PC-3 (cell line): ENCODE measurements around the gene AMMECR1L. TPM values are rescaled to one million over a fixed set of nuclear protein-coding genes. Genes with fewer than 3 reads are reported as not detected.
"Not testable (repeated sequence)": the region's sequence is repeated elsewhere in the genome, so short reads cannot be mapped to it uniquely, and the experiment has no call there.

ENCODE experiments used
- ATAC-seq: fragments of 200-7000 bp; cut with Tn5 transposase; 2 replicates; pipeline ENCODE4 v1.9.1; 2020; ENCODE audit warnings: mild to moderate bottlenecking, moderate library complexity
- Bru-seq: library from RNA; stranded (reverse); fragments of 400-500 nt; gene quantifications from one replicate; lab custom pipeline; 2021; lab: Mats Ljungman, UMichigan
- BruChase-seq, 2 experiments: library from RNA; stranded (reverse); fragments of 400-500 nt; gene quantifications; one replicate each; lab custom pipeline; 2021; lab: Mats Ljungman, UMichigan
- BruUV-seq: library from RNA; stranded (reverse); fragments of 400-500 nt; replicated peaks from 2 replicates; lab custom pipeline; 2021; lab: Mats Ljungman, UMichigan
- CTCF ChIA-PET: fragments of 300-600 bp; sonication (Branson Sonifier 250); formaldehyde crosslinking; loops from one replicate; lab custom pipeline; 2022; ENCODE audit warnings: antibody characterized with exemption; lab: Charles Lee
- POLR2A ChIA-PET: fragments of 300-600 bp; sonication (Branson Sonifier 250); formaldehyde crosslinking; loops from one replicate; lab custom pipeline; 2022; ENCODE audit warnings: antibody characterized with exemption; ENCODE audit not compliant: unreplicated experiment; lab: Charles Lee
- DNase-seq: peaks from one replicate; pipeline ENCODE4 v3.0.0-alpha.2; 2015
- H2AFZ ChIP-seq: fragments of 300-600 bp; sonication (generic); 2 replicates; pipeline ENCODE4 v1.6.0; 2016; ENCODE audit warnings: antibody characterized with exemption, low read length
- H3F3A ChIP-seq: fragments of 300-600 bp; sonication (generic); one replicate; pipeline ENCODE4 v1.6.0; 2017; ENCODE audit warnings: antibody characterized with exemption, low read length, control low read depth, mild to moderate bottlenecking; ENCODE audit not compliant: unreplicated experiment
- H3K27ac ChIP-seq: fragments of 300-600 bp; sonication (generic); 2 replicates; pipeline ENCODE4 v1.5.1; 2016; ENCODE audit warnings: mild to moderate bottlenecking, low read length
- H3K27me3 ChIP-seq: fragments of 300-600 bp; sonication (generic); 2 replicates; pipeline ENCODE4 v1.6.1; 2016; ENCODE audit warnings: low read length, mixed read lengths
- H3K36me3 ChIP-seq: fragments of 300-600 bp; sonication (generic); 2 replicates; pipeline ENCODE4 v1.6.1; 2016; ENCODE audit warnings: low read depth, mixed run types, low read length, mixed read lengths
- H3K4me1 ChIP-seq: fragments of 300-600 bp; sonication (generic); 2 replicates; pipeline ENCODE4 v1.5.1; 2016; ENCODE audit warnings: low read length; ENCODE audit not compliant: insufficient read depth
- H3K4me2 ChIP-seq: fragments of 300-600 bp; sonication (generic); 2 replicates; pipeline ENCODE4 v1.6.0; 2016; ENCODE audit warnings: low read length
- H3K4me3 ChIP-seq: fragments of 300-600 bp; sonication (generic); 2 replicates; pipeline ENCODE4 v1.5.1; 2016; ENCODE audit warnings: mild to moderate bottlenecking, low read length, mixed read lengths
- H3K79me2 ChIP-seq: fragments of 300-600 bp; sonication (generic); 2 replicates; pipeline ENCODE4 v1.6.1; 2017; ENCODE audit warnings: low read length, mixed read lengths
- H3K9ac ChIP-seq: fragments of 300-600 bp; sonication (generic); 2 replicates; pipeline ENCODE4 v1.6.0; 2016; ENCODE audit warnings: mild to moderate bottlenecking, low read length
- H3K9me2 ChIP-seq: fragments of 300-600 bp; sonication (generic); replicated peaks from 2 replicates; pipeline ENCODE4 v1.6.1; 2016; ENCODE audit warnings: mixed run types, low read length, mixed read lengths
- H3K9me3 ChIP-seq: fragments of 300-600 bp; sonication (generic); 2 replicates; pipeline ENCODE4 v1.6.1; 2016; ENCODE audit warnings: low read length, mixed read lengths
- H4K20me1 ChIP-seq: fragments of 300-600 bp; sonication (generic); 2 replicates; pipeline ENCODE4 v1.6.1; 2016; ENCODE audit warnings: low read length, mixed read lengths
- EZH2 ChIP-seq: fragments of 300-600 bp; sonication (generic); IDR thresholded peaks from one replicate; pipeline ENCODE4 v1.6.1; 2017; ENCODE audit warnings: antibody characterized with exemption, mild to moderate bottlenecking, low read length; ENCODE audit not compliant: unreplicated experiment
- EZH2phosphoT487 ChIP-seq: fragments of 300-600 bp; sonication (generic); IDR thresholded peaks from 2 replicates; pipeline ENCODE4 v1.6.1; 2018; ENCODE audit warnings: mild to moderate bottlenecking, antibody characterized with exemption, low read length, borderline replicate concordance
- intact Hi-C: fragments of 100-400 bp; cut with micrococcal nuclease; formaldehyde crosslinking; loops from 2 replicates; pipeline ENCODE4 v1.9.0; 2023
- long read RNA-seq: library from polyadenylated mRNA; unstranded; transcript quantifications from one replicate; pipeline ENCODE4 v2.0.0, GENCODE V29; 2021; ENCODE audit not compliant: unreplicated experiment
- total RNA-seq: library from RNA; depleted of rRNA; stranded (reverse); fragments of >200 nt; gene quantifications from 2 replicates; pipeline ENCODE4 v1.2.3, GENCODE V29; 2014; rRNA removed
- TF ChIP-seq, protein P1 (sequence below): fragments of 300-600 bp; sonication (generic); conservative IDR thresholded peaks from 2 replicates; pipeline ENCODE4 v1.5.1; 2017; ENCODE audit warnings: antibody characterized with exemption, low read depth, mild to moderate bottlenecking, low read length

The AMMECR1L gene
- total RNA-seq (10.9 and 14.6 TPM in 2 replicates), Bru-seq, nascent RNA (percentile 83 among the genes with signal in this experiment), BruChase-seq, experiment 1, labeled RNA remaining after a 6-hour chase (percentile 93 among the genes with signal in this experiment), BruChase-seq, experiment 2, labeled RNA remaining after a 2-hour chase (percentile 92 among the genes with signal in this experiment)
- long read RNA-seq, full-length matches to known transcripts: 16 of 57 reads
- long read RNA-seq, partial matches to known transcripts: 27 of 57 reads
- long read RNA-seq, other reads (novel, unspliced or antisense): 14 of 57 reads

DNA sequence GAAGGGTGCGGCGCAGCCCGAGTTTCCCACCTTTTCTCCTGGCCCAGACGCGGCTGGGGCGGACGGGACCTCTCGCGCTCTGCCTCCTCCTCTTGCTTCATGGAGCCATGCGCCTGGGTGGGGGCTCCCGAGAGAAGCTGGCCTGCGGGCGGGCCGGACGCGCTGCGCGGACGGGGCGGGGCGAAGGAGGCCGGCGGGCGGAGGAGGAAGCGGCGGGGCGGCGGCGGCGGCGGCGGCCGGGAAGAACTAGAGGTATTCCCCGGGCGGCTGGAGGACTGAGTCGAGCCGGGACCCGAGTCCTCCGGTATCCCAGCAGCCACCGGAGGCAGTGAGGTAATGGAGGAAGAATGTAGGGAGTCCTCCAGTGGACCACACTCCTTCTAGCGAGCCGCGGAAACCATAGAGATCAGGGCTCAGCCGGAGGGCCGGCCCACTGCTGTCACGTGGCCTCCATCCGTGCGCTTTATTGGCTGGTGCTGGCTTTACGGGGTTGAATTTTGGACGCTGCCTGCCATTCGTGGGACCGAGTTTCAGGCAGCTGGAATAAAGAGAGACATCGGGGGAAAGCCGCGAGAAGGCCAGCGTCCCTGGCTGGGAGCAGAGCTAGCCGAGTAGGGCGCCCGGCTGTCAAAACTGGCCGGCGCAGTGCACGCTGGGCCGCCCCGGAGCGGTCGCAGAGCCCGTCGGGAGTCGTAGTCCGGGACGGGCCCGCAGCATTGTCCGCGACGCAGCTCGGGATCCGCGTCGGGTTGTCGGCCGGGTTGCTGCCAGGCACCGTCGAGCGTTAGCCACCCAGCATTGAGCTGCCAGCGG lies at the start of gene AMMECR1L:
Gene AMMECR1L (minus strand): TSS at position 177 of the 813 bp plus-strand sequence. CDS start 11,722 bp downstream, outside the sequence.
- Histone ChIP-seq H4K20me1 (peaks cover 20% of the 10 kb centered on the region; the same call in 1 of the 2 replicates), H3K79me2 (peaks cover 53% of the 10 kb centered on the region), H3K4me2 (peak within 1 kb of the TSS; percentile 89), H2AFZ (peak within 1 kb of the TSS; percentile 54; the same call in 1 of the 2 replicates), H3K4me3 (peak within 1 kb of the TSS; percentile 77), H3K36me3 (peaks cover 22% of the 10 kb centered on the region; the same call in 1 of the 2 replicates), H3K9ac (peak within 1 kb of the TSS; percentile 73), H3K4me1 (peaks cover 31% of the 10 kb centered on the region), H3K27ac (peak within 1 kb of the TSS; percentile 57)
- POLR2A ChIA-PET, H3K27me3 ChIP-seq, CTCF ChIA-PET, H3K9me3 ChIP-seq, H3K9me2 ChIP-seq, BruUV-seq, H3F3A ChIP-seq: not testable (repeated sequence)
- intact Hi-C loops: loop anchor here (10.0 kb wide), 2 partner anchors 139 to 209 kb away; partner anchors contain the start of genes SAP130 and UGGT1
- DNase-seq: peak; percentile 59
- ATAC-seq: peak; percentile 89

DNA sequence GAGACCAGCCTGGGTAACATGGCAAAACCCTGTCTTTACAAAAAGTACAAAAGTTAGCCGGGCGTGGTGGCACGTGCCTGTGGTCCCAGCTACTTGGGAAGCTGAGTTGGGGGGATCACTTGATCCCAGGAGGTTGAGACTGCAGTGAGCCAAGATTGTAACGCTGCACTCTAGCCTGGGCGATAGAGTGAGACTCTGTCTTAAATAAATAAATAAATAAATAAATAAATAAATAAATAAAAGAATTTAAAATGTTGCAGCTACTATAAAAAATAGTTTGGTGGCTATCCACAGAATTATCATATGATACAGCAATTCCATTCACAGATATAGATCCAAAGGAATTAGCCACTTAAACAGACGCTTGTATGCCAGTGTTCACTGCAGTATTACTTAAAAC lies 49.6 kb upstream of the AMMECR1L start:
- Histone ChIP-seq H3K79me2 (no peaks in the 10 kb centered on the region), H3K4me2 (no peak overlapping the region), H3K4me1 (peaks cover 9% of the 10 kb centered on the region), H2AFZ (no peak overlapping the region), H3F3A (peaks cover 4% of the 10 kb centered on the region), H3K27ac (no peak overlapping the region), H3K9me3 (no peaks in the 10 kb centered on the region), H3K9ac (no peak overlapping the region), H3K4me3 (no peak overlapping the region), H4K20me1 (no peaks in the 10 kb centered on the region), H3K27me3 (no peaks in the 10 kb centered on the region), H3K36me3 (no peaks in the 10 kb centered on the region), H3K9me2 (no peaks in the 10 kb centered on the region)
- DNase-seq (no peak), ATAC-seq (no peak)
- POLR2A ChIA-PET: no interaction called here
- CTCF ChIA-PET: no interaction called here
- BruUV-seq: no TSS peak
- TF ChIP-seq EZH2: no peak
- TF ChIP-seq EZH2phosphoT487: no peak
- TF ChIP-seq, protein P1, sequence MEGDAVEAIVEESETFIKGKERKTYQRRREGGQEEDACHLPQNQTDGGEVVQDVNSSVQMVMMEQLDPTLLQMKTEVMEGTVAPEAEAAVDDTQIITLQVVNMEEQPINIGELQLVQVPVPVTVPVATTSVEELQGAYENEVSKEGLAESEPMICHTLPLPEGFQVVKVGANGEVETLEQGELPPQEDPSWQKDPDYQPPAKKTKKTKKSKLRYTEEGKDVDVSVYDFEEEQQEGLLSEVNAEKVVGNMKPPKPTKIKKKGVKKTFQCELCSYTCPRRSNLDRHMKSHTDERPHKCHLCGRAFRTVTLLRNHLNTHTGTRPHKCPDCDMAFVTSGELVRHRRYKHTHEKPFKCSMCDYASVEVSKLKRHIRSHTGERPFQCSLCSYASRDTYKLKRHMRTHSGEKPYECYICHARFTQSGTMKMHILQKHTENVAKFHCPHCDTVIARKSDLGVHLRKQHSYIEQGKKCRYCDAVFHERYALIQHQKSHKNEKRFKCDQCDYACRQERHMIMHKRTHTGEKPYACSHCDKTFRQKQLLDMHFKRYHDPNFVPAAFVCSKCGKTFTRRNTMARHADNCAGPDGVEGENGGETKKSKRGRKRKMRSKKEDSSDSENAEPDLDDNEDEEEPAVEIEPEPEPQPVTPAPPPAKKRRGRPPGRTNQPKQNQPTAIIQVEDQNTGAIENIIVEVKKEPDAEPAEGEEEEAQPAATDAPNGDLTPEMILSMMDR: no peak
- intact Hi-C loops: no loop called here

DNA sequence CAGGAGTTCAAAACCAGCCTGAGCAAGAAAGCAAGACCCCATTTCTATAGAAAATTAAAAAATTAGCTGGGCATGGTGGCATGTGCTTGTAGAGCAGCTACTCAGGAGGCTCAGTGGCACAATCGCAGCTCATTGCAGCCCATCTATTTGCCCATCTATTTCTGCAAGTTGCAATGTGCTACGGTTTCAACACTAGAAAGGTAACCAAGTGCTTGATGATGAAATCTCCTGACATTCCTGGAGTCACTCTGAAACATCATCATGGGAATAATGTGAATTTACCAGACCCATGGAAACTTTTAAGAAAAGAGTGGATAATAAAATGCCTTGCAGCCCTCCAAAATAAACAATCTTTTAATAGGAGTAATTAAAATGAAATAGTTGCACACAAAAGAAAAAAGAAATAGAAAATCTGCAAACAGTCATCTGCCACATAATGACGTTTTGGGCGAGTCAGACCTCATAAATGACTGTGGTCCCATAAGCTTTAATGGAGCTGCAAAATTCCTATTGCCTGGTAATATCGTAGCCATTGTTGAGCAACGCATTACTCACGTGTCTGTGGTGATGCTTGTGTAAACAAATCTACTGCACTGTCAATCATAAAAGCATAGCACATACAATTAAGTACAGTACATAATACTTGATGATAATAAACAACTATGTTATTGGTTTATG lies 46.6 kb upstream of the AMMECR1L start:
- peaks cover 9% of the 10 kb centered on the region for H3K4me1 ChIP-seq
- H3K27me3 ChIP-seq: no peaks in the 10 kb centered on the region
- H3K36me3 ChIP-seq: no peaks in the 10 kb centered on the region
- H3K4me2 ChIP-seq: peak overlapping the region; percentile 7
- intact Hi-C loops: loop anchor here (1.0 kb wide), 1 partner anchor 18 kb away; no protein-coding TSS in a partner anchor
- TF ChIP-seq, protein P1: no peak
- TF ChIP-seq EZH2 (no peak), EZH2phosphoT487 (no peak)
- no peaks in the 10 kb centered on the region for H4K20me1 ChIP-seq
- BruUV-seq: no TSS peak
- no peak overlapping the region; the same call in 1 of the 2 replicates for H3K9ac ChIP-seq
- H3F3A ChIP-seq: no peaks in the 10 kb centered on the region
- H3K27ac ChIP-seq: peak overlapping the region; percentile 62
- ATAC-seq (peak; percentile 95), DNase-seq (peak; percentile 95)
- ChIA-PET CTCF (no interaction called here), POLR2A (no interaction called here)
- no peaks in the 10 kb centered on the region for H3K9me2 ChIP-seq
- no peaks in the 10 kb centered on the region for H3K9me3 ChIP-seq
- H3K4me3 ChIP-seq: no peak overlapping the region
- H2AFZ ChIP-seq: no peak overlapping the region
- no peaks in the 10 kb centered on the region for H3K79me2 ChIP-seq
